Activated T-cell treated with anti-CD3 and anti-CD28 coated beads for 48 hours (primary cell): Measurements from ENCODE around the gene SGPP2.

Experiments
- DNase-seq: peaks from one replicate; pipeline ENCODE4 v3.0.0-alpha.2; 2020; ENCODE audit warnings: low read depth

SGPP2 gene

DNA sequence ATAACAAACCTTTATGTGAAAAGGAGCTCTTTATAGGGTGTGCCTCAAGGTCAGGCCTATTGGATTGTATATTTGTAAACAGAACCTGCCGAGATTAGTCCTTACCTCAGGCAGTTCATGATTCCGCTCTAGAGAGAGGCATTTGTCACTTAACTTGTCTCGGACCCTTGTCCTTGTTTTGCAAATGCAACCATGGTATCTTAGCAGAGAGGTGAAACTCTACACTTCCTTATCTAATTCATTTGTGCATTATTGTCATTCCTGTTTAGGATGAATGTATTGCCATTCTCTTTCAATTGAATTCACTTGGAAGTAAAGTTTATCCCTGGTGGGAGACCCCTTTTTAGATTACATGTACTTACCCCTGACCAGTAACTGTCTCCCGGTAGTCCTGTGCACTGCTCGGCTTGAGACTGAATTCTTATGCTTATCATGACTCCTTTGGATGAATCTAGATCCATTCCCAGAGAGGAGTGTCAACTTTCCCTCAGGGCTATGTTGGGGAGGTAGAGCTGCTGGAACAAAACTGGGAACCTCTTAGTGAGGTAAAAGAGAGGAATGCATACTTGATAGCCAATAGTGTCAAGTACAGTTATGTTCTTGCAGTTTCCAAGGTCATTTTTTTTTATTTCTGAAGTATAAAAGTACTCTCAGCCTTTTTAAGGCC is 46.6 kb downstream of the SGPP2 start:
- no peak for DNase-seq

DNA sequence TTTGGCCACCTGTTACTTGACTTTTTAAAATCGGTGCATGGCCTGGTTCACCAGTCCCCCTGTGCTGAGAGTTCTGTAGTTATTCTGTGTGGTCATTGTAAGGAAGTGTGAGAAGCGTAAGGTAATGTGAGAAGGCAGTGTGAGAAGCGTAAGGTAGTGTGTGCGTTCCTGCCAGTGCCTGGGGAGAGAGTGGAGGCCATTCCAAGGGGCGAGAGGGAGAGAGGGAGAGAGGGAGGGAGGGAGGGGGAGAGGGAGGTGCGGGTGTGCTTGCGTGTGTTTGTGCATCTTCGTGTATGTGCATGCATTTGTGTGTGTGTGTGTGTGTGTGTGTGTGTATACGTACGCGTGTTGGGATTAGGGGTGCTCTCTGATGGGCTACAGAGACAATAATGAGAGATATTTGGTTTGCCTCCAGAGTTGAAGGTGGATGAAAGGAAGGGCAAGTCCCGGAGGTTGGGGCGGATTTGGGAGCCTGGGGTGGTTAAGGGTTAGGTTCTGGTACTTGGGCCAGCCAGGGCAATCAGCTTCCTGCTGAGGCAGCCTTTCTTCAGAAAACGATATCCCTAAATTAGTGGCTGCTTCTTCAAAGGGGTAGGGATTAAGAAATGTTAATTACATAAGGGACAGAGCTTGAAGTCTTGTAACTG is 53.7 kb downstream of the SGPP2 start:
- DNase-seq: no peak

DNA sequence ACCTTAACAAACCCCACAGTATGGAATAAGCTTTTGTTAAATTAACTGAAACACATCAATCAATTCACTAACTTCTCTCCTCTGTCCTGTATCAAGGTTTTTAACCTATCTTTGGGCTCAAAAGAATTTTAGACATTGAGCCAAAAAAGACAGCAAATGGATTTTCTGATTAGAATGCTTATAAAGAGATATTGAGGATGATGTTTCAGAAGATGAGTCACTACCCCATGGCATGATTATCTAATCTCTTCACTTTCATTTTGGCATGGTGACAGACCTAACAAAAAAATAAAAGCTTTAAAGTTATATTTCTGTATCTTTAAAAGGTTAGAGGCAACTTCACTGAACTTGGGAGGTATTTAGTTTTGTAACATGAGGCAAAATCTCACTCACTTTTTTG is 55.5 kb downstream of the SGPP2 start:
- DNase-seq: no peak

GRCh38 chr2:222480497-222480896 is 56.2 kb downstream of the SGPP2 start:
- no peak for DNase-seq

- DNase-seq: no peak
Measured at GRCh38 chr2:222481941-222482340, 57.6 kb downstream of the SGPP2 start.

GRCh38 chr2:222483513-222484039 is 59.2 kb downstream of the SGPP2 start:
- DNase-seq: no peak

DNA sequence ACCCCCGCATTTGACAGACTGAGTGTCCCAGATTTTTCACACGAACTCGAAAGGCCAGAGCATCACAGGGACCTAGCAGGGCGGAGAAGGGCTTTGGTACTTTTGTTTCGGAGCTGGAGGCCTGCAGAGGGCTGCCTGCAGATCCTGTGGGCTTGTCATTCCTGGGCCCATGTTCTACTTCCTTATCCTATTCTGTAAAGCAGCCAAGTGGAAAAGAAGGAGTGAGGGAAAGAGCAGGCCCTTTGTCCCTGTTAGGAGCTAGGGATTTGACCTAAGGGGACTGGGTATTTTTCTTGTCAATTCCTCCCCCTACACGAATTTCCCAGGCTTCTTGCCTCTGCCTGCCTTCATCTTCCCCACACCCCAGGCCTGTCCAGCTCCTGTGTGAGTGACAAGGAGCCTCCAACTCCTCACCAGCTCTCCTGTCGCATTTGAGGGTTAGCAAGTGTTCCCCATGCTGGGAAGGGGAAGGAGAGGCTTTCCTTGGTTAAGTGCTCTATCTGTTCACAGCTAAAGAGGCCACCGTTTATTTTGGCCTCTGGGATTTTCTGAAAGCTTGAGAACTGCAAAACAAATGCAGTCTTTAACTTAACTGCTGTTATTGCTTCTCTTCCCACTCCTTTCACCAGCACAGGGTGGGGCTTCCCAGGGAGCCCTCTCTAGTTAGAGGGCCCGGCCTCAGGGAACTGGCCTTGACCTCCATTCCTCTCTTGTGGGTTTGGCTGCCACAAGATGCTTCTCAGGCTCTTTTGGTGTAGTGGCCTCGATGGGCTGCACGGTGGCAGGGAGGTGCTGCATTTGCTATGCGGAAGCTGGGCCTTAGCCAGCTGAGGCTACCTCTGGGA is 61.2 kb downstream of the SGPP2 start:
- no peak for DNase-seq

GRCh38 chr2:222490131-222490530 is 65.8 kb downstream of the SGPP2 start:
- no peak for DNase-seq

GRCh38 chr2:222492683-222493082 is 68.3 kb downstream of the SGPP2 start:
- DNase-seq: no peak

GRCh38 chr2:222494104-222494739 is 69.9 kb downstream of the SGPP2 start:
- no peak for DNase-seq

DNA sequence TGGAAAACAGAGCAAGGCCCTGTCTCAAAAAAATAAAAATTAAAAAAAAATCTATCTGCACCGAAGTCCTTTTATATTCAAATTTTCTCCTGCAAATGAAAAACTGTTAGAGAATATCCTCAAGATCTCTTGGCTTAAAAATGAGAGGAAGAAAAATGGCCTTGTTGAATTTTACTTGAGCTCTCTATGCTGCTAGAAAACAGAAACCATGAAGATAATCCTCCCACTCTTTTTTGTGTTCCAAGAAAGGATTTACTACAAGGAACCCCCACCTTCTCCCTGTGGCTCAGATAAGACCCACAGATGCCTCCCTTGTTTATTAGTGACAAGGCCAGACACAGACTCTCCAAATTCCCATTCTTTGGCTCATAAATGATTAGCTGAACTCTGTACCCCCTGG is 71.0 kb downstream of the SGPP2 start:
- DNase-seq: no peak

DNA sequence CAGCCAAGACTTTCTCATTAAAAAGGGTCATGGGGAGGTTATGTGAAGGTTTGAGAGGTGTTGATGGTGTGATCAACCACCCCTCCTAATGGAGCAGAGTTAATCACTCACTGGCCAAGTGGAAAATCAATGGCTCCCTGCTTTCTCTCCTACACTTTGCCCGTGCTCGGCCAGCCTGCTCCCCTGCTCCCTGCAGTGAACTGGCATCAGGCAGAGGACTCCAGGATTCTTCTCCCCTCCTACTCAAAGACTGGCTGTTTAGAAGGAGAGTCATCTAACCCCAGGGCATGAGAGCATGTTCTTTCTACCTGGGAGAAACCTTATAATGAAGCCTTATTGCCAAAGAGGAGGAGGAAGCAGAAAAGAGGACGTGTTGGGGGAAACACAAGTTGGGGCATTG is 74.9 kb downstream of the SGPP2 start:
- DNase-seq: no peak

DNA sequence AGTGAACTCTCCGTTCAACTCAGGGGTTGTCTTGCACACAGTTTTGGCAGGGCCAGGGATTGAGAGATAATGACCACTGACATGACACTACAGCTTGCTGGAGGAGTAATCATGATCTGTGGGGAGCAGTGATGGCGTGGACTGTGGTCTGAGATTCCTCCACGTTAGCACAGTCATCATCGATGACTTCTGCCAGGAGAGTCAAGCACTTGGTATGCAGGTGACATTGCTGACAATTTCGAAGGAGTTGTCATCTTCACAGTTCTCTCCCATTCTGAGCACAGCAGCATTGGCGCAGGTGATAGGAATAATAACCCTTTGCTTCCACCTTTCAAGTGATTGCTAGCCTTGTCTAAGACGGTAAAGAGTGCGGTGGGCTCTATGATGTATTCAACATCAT is 79.8 kb downstream of the SGPP2 start:
- DNase-seq: no peak

GRCh38 chr2:222504719-222505118 is 80.4 kb downstream of the SGPP2 start:
- no peak for DNase-seq

GRCh38 chr2:222506230-222506935 is 82.0 kb downstream of the SGPP2 start:
- DNase-seq: no peak

- no peak for DNase-seq
Measured at GRCh38 chr2:222514901-222515300, 90.6 kb downstream of the SGPP2 start.

DNA sequence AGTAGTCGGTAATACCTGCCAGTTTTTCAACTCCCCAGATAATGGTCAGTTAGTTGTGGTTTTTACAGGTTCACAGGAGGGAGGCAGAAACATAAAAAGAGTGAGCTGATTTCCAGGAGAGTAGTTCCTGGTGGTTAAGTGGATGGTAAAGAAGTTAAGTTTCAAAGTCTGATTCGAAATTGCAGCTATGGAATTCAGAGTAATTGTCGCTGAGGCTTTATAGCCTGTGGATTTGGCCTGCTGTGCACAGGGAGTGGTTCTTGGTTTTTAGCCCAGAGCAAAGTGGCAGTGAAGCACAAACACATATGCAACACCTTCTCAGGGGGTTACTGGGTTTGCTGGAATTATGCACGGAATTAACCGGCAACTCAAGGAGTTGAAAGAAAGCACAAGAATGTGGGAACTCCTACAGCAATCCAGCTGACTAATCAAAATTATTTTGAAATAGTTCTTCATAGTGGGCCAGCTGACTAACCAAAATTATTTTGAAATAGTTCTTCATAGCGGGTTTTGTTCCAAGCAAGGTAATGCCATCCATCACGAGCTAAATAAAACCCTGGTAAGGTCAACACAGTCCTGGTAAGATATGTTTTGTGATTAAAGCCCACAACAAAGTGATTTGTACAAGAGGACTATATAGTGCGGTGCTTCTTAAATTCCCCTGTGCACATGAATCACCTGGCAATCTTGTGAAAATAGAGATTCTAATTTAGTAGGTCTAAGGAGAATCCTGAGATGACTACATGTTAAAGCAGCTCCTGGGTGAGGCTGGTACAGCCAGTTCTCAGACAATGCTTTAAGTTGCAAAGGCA is 94.4 kb downstream of the SGPP2 start:
- no peak for DNase-seq

GRCh38 chr2:222521099-222521498 is 96.8 kb downstream of the SGPP2 start:
- no peak for DNase-seq

- no peak for DNase-seq
Measured at GRCh38 chr2:222522082-222522481, 97.7 kb downstream of the SGPP2 start.

DNA sequence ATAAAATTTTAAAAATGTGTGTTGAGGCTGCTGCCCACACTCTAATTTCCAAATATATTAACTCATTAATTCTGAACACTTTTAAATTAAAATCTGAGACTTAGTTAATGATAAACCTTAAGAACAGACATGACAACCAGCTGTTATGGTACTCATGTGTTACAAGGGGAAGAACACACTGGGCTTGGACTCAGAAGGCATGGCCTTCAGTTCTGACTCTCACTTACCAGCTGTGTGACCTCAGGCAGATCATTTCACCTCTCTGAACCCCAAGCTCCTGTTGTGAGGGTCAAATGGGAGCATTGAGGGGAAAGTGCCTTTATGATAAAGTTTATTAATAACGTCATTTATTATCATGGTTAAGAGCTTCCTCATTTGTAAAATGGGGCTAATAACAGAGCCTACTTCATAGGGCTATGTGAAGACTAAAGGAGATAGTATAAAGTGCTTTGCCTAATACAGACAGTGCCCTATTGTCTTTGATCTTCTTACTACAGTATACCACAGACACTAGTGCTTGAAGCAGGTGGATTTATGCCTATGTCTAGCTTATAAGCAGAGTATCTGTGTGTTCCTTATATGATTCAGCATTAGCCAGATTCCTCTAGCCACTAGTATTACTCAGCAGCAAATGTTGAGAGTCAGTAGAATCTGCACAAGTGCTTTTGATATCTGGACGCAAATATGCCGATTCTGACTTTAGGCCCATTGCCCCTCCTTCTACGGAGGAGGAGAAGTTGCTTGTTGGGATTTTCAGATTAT is 99.6 kb downstream of the SGPP2 start:
- no peak for DNase-seq
